RCC 7860 (cell line): ENCODE data around the gene PLCB4.
A peak's percentile ranks its signal among the peaks of the same experiment; 100 is the strongest.

ENCODE experiments used
- DNase-seq: peaks from one replicate; pipeline ENCODE4 v3.0.0-alpha.2; 2015; ENCODE audit warnings: low spot score
- FAIRE-seq: peaks from 2 replicates; lab custom pipeline; 2012; peaks lifted over from hg19 to GRCh38; lab: Jason Lieb, UNC

The PLCB4 gene

DNA sequence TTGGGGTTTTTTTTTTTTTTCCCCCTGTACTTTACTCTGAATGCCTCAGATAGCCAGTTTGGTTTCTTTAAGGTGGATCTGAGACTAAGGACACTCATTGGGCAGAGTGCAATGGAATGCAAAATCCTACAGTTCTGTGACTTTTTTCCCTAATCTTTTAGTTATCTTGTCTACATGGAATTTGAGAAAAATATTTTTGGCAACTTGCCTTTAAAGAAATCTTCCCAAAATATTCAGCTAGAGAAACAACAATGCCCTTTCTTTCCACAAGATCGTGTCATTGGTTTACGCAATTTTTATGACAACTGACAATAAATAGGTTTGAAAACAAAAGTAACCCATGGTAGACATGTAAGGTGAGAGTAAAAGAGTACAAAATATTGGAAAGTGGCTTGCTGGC, 273.8 kb downstream of the PLCB4 start:
- no peak for FAIRE-seq
- no peak for DNase-seq

GRCh38 chr20:9344083-9344920, 275.4 kb downstream of the PLCB4 start:
- FAIRE-seq (peak; percentile 83), DNase-seq (peak; percentile 54)

GRCh38 chr20:9348316-9348715, 279.4 kb downstream of the PLCB4 start:
- DNase-seq (no peak), FAIRE-seq (no peak)

DNA sequence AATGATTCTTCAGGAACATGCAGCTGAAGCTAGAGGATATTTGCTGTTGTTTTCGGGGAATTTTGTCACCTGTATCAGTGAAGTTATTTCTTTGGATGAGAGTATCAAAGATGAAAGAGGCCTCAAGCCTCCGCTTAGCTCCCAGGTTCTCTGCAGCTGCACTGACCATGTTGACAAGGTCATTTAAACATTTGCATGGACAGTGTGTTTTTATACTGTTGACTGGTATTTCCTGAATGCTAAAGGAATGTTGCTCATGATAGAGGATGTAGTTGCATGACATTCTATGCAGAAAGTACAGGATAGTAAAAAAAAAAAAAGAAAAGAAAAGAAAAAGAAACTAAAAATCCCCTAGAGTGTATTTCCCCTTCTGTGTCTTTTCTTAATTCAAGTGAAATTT, 279.9 kb downstream of the PLCB4 start:
- DNase-seq (no peak), FAIRE-seq (no peak)

GRCh38 chr20:9349249-9349648, 280.4 kb downstream of the PLCB4 start:
- DNase-seq, result no peak
- FAIRE-seq, result no peak

DNA sequence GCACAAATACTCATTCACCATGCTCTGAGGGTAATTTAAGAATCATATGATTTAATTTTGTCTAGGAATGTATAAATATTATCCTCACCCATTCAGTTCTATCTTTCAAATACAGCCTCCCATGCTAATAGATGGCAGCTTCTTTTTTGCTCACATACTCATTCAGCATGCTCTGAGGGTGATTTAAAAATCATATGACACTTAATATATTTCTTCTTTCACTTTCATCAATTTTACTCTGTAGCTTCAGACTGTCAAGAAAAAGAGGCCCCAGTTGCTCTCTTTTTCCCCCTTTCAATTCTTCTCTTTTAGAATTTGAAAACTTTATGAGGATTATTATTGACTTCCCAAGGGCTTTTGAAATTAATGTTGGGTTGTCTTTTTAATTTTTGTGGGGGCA, 283.9 kb downstream of the PLCB4 start:
- FAIRE-seq (no peak), DNase-seq (no peak)

GRCh38 chr20:9353180-9353915, 284.5 kb downstream of the PLCB4 start:
- DNase-seq (no peak), FAIRE-seq (no peak)

DNA sequence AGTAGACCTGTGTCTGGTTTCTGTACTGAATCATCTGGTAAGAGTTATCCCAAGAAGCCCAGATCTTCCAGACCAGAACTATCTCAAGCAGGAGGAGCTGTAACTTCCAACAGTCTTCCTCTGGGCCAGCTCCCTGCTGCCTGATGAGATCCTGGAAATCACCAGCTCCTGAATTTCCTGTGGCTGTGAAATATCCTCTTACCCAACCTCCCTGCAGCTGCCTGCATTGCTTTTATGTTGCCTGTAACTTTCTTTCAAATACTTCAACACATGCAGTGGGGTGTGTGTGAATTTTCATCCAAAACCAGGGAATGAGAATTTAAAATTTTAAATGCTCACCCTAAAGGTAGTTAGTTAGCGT, 285.0 kb downstream of the PLCB4 start:
- DNase-seq, result no peak
- no peak for FAIRE-seq

DNA sequence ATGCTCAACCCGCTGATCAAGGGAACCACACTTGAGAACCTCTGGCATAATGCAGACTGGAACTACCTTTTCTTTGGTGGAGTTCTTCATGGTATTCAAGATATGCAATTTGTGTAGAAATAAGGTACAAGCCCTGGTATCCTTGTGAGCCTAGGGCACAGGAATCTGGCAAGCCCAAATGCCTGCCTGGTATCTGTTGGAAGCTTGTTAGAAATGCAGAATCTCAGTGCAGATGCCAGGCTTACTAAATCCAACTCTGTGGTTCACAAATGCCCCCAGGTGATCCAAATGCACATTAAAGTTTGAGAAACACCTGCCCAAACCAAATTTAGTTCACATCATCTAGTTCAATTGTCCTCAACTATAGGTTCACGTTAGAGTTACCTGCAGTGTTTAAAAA, 285.7 kb downstream of the PLCB4 start:
- FAIRE-seq (no peak), DNase-seq (no peak)

DNA sequence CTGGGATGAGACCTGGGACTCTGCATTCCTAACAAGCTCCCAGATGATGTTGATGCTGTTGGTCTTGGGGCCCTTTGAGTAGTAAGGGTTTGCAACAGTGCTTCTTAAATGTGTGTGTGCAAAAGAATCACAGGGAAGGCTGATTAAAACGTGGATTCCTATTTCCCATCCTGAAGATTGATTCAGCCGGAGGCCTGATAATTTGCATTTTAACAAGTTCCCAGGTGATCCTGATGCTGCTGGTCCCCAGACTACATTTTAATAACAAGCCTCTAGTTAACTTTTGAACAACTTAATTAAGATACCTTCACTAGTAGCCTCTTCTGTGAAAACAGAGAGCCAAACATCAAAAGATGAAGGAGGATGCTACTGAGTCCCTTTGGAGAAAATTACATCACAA, 289.1 kb downstream of the PLCB4 start:
- no peak for FAIRE-seq

GRCh38 chr20:9359561-9360308, 290.8 kb downstream of the PLCB4 start:
- peak; percentile 36 for DNase-seq

More for the DNA sequence above, 289.1 kb downstream of the PLCB4 start:
- no peak for DNase-seq

GRCh38 chr20:9360431-9360830, 291.5 kb downstream of the PLCB4 start:
- FAIRE-seq (no peak), DNase-seq (no peak)

More at GRCh38 chr20:9359561-9360308, 290.8 kb downstream of the PLCB4 start:
- FAIRE-seq, result no peak

GRCh38 chr20:9363673-9364072, 294.8 kb downstream of the PLCB4 start:
- FAIRE-seq (no peak), DNase-seq (no peak)

DNA sequence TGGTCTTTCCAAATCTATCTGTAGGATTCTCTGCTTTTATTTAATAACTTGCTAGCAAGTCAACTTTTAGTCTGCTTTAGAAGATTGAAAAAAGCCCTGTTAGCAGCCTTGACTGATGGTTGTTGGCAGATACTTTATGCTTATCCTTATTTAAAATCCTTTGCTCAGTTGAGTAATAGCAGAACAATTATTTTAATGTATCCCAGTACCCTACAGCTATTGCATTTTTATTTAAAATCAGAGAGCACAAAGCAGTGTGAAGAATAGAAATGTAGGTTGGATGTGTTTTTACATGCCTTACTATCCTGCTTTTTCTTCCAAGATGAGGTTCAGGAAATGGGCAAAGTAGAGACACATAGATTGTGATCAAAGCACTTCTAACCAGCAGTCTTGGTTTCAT, 298.4 kb downstream of the PLCB4 start:
- FAIRE-seq, result no peak

GRCh38 chr20:9367746-9368145, 298.9 kb downstream of the PLCB4 start:
- no peak for DNase-seq
- FAIRE-seq, result no peak

More for the DNA sequence above, 298.4 kb downstream of the PLCB4 start:
- no peak for DNase-seq

DNA sequence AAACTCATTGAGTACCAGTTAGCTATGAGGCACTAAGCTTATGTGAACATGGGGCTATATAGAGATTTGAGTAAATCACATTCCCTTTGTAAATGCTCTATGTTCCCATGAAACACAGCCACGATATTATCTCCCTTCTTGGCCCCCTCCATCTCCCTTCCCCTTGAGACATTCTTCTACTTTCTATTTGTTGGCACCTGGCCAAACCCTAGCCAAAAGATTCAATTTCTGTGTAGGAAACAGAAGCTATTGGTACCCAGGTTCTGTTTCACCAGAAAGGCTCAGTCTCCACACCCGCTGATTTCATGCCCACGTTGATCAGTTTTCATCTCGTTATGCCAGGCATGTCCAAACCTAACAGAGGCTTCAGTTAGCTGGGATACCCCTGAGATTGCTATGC, 300.0 kb downstream of the PLCB4 start:
- FAIRE-seq (no peak), DNase-seq (no peak)

- no peak for FAIRE-seq
- DNase-seq, result no peak
These were observed 300.7 kb downstream of the PLCB4 start for GRCh38 chr20:9369557-9369956.

DNA sequence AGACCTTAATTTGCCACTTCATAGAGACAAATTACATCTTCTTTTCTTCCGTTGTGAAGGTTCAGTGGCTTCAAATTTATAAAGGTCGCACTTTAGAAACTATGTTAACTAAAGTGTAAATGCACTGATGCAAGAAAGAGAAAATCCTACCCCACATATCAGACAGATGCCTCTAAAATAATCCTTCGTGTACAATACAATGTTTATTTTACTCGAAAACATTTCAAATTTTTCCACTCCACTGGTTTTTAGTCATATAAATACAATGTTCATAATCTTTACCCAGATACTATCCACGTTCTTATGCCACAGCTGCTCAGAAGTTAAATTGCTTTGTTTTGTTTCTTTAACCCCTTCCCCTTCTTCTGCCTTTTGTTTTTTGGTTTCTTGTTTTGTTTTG, 305.2 kb downstream of the PLCB4 start:
- FAIRE-seq (peak; percentile 59), DNase-seq (peak; percentile 20)

- FAIRE-seq, result no peak
- DNase-seq, result no peak
These were observed 305.6 kb downstream of the PLCB4 start for GRCh38 chr20:9374480-9374879.

DNA sequence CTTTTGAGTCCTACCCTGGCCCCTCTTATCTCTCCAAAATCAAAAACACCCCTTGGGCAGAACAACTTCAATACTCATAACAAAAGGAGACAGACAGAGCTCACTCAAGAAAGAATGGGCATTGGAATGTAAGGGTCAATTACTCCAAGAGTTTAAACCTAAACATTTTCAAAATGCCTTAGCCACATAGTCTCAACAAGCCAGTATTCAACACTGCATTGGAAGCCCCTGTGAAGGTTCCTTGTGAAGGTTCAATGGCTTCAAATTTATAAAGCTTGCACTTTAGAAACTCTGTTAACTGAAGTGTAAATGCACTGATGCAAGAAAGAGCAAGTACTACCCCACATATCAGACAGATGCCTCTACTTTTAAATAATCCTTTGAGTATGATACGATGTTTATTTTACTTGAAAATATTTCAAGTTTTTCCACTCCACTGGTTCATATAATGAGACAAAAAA, 306.4 kb downstream of the PLCB4 start:
- DNase-seq (no peak), FAIRE-seq (no peak)

- FAIRE-seq (no peak), DNase-seq (no peak)
These were observed 308.1 kb downstream of the PLCB4 start for GRCh38 chr20:9377007-9377406.
